Lower leg skin (tissue), 3 donors: ENCODE data around the gene MYO1B.

Experiments
- CTCF ChIP-seq, 3 donors: fragments of 450-650 bp; IDR thresholded peaks; one replicate each; pipeline ENCODE4 v1.5.1; 2016; ENCODE audit warnings: antibody characterized with exemption in 3 of 3, mild to moderate bottlenecking in 3 of 3, moderate library complexity in 2 of 3
- POLR2A ChIP-seq, 2 donors: fragments of 450-650 bp; IDR thresholded peaks; one replicate each; pipeline ENCODE4 v1.6.1; 2016 to 2017; ENCODE audit warnings: antibody characterized with exemption in 2 of 2, mild to moderate bottlenecking in 1 of 2, moderate library complexity in 1 of 2

- TF ChIP-seq POLR2A (IDR thresholded peaks at IDR 0.05) = no peak
- no peak for TF ChIP-seq CTCF (IDR thresholded peaks at IDR 0.05)
These were observed 17.8 kb downstream of the MYO1B start for GRCh38 chr2:191263050-191263449.
